Measurements from ENCODE around the gene CRIM1.

CRIM1 gene

GRCh38 chr2:36329251-36329650 is 26.3 kb upstream of the CRIM1 start:
- peak; percentile 65 for ATAC-seq
- TF ChIP-seq ZNF565 (CRISPR knock-in tag; conservative IDR thresholded peaks at IDR 0.05; ENCODE audit: low read depth) (no peak), RARB (CRISPR knock-in tag; IDR thresholded peaks at IDR 0.05) (no peak), PPARA (CRISPR knock-in tag; IDR thresholded peaks at IDR 0.05; ENCODE audit: borderline replicate concordance) (no peak), CSDC2 (CRISPR knock-in tag; IDR thresholded peaks at IDR 0.05) (no peak), ESRRG (CRISPR knock-in tag; IDR thresholded peaks at IDR 0.05) (no peak), ZFP30 (CRISPR knock-in tag; IDR thresholded peaks at IDR 0.05) (no peak), ZNF8 (CRISPR knock-in tag; IDR thresholded peaks at IDR 0.05) (no peak), TSHZ2 (CRISPR knock-in tag; IDR thresholded peaks at IDR 0.05) (no peak), OSR1 (CRISPR knock-in tag; IDR thresholded peaks at IDR 0.05) (no peak), ZFP3 (CRISPR knock-in tag; IDR thresholded peaks at IDR 0.05) (no peak), BACH2 (CRISPR knock-in tag; IDR thresholded peaks at IDR 0.05; ENCODE audit: borderline replicate concordance) (no peak), ZNF70 (CRISPR knock-in tag; IDR thresholded peaks at IDR 0.05) (no peak), POU6F1 (CRISPR knock-in tag; IDR thresholded peaks at IDR 0.05; ENCODE audit: borderline replicate concordance, low read depth) (no peak), TOX (CRISPR knock-in tag; IDR thresholded peaks at IDR 0.05; ENCODE audit: borderline replicate concordance) (no peak)

GRCh38 chr2:36329746-36330472 is 25.7 kb upstream of the CRIM1 start:
- TF ChIP-seq PATZ1 (CRISPR knock-in tag; IDR thresholded peaks at IDR 0.05; ENCODE audit: borderline replicate concordance): no peak
- TF ChIP-seq GLIS3 (CRISPR knock-in tag; IDR thresholded peaks at IDR 0.05): no peak
- TF ChIP-seq SNAI2 (CRISPR knock-in tag; IDR thresholded peaks at IDR 0.05): no peak
- peak; percentile 88 for ATAC-seq

- peak; percentile 45 for ATAC-seq
- TF ChIP-seq POU6F1 (CRISPR knock-in tag; IDR thresholded peaks at IDR 0.05; ENCODE audit: borderline replicate concordance, low read depth) (no peak), RARB (CRISPR knock-in tag; IDR thresholded peaks at IDR 0.05) (no peak), SNAI2 (CRISPR knock-in tag; IDR thresholded peaks at IDR 0.05) (no peak)
These were observed 24.8 kb upstream of the CRIM1 start for GRCh38 chr2:36330473-36331395.

GRCh38 chr2:36333350-36334012 is 22.1 kb upstream of the CRIM1 start:
- ATAC-seq: 0 out of 3 replicates have a peak, but pooled peaks have one; percentile 12
- TF ChIP-seq CSDC2 (CRISPR knock-in tag; IDR thresholded peaks at IDR 0.05) (no peak), ZNF565 (CRISPR knock-in tag; conservative IDR thresholded peaks at IDR 0.05; ENCODE audit: low read depth) (no peak), ZFP30 (CRISPR knock-in tag; IDR thresholded peaks at IDR 0.05) (no peak), PPARA (CRISPR knock-in tag; IDR thresholded peaks at IDR 0.05; ENCODE audit: borderline replicate concordance) (no peak), ZNF70 (CRISPR knock-in tag; IDR thresholded peaks at IDR 0.05) (no peak), ZNF8 (CRISPR knock-in tag; IDR thresholded peaks at IDR 0.05) (no peak), ISL1 (CRISPR knock-in tag; IDR thresholded peaks at IDR 0.05) (no peak), ARNTL (CRISPR knock-in tag; IDR thresholded peaks at IDR 0.05; ENCODE audit: borderline replicate concordance, low read depth) (no peak), BACH2 (CRISPR knock-in tag; IDR thresholded peaks at IDR 0.05; ENCODE audit: borderline replicate concordance) (no peak), GLIS3 (CRISPR knock-in tag; IDR thresholded peaks at IDR 0.05) (no peak), TOX (CRISPR knock-in tag; IDR thresholded peaks at IDR 0.05; ENCODE audit: borderline replicate concordance) (no peak), SNAI2 (CRISPR knock-in tag; IDR thresholded peaks at IDR 0.05) (no peak), RARB (CRISPR knock-in tag; IDR thresholded peaks at IDR 0.05) (no peak), TCF4 (CRISPR knock-in tag; IDR thresholded peaks at IDR 0.05; ENCODE audit: borderline replicate concordance) (no peak), CREB5 (CRISPR knock-in tag; IDR thresholded peaks at IDR 0.05; ENCODE audit: low read depth) (no peak), POU6F1 (CRISPR knock-in tag; IDR thresholded peaks at IDR 0.05; ENCODE audit: borderline replicate concordance, low read depth) (no peak), OSR1 (CRISPR knock-in tag; IDR thresholded peaks at IDR 0.05) (no peak)
